Measurements from ENCODE around the gene TJP2. TPM values are rescaled to one million over a fixed set of nuclear protein-coding genes. Genes with fewer than 3 reads are reported as not detected.
"Not testable (repeated sequence)": the region's sequence is repeated elsewhere in the genome, so short reads cannot be mapped to it uniquely, and the experiment has no call there.

Gene TJP2
- total RNA-seq, 2 experiments from 2014 or later, result 21.4 to 24.5 TPM

GRCh38 chr9:69292078-69292477 is 118.0 kb downstream of the TJP2 start:
- Mint-ChIP-seq H3K27ac (no peak overlapping the region), H3K27me3 (peaks cover 4% of the 10 kb centered on the region), H3K9me3 (no peaks in the 10 kb centered on the region), H3K36me3 (ENCODE audit: low read depth) (no peaks in the 10 kb centered on the region), H3K4me1 (no peaks in the 10 kb centered on the region), H3K4me3 (no peak overlapping the region)
- no peak for DNase-seq
- ChIA-PET CTCF (interaction anchor here (0.6 kb wide), 1 partner anchor 167 kb away, joined by 4 read pairs; no protein-coding TSS in a partner anchor), POLR2A (no interaction called here)

DNA sequence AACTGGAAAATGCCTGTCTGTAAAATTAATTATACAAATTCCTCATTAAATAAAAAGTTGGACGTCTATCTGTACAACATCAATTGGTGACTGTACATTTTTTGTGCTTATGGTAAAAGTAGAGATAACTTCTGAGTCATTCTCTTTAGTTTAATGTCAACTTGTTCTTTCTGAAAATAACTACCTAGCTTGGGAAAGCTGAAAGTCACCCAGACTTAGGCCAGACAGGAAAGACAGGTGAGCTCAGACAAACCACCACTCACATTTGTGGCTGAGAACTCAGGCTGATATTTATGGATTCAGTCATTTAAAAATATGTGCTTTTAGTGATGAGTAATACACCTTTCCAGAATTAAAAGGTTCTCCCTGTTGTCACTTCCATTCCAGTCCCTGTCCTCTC is 119.1 kb downstream of the TJP2 start:
- no peak overlapping the region for H3K27ac Mint-ChIP-seq
- no peaks in the 10 kb centered on the region for H3K36me3 Mint-ChIP-seq (ENCODE audit: low read depth)
- ChIA-PET POLR2A (no interaction called here), CTCF (no interaction called here)
- H3K4me3 Mint-ChIP-seq, result no peak overlapping the region
- H3K4me1 Mint-ChIP-seq, result no peaks in the 10 kb centered on the region
- no peaks in the 10 kb centered on the region for H3K9me3 Mint-ChIP-seq
- peaks cover 3% of the 10 kb centered on the region for H3K27me3 Mint-ChIP-seq
- DNase-seq, result no peak

DNA sequence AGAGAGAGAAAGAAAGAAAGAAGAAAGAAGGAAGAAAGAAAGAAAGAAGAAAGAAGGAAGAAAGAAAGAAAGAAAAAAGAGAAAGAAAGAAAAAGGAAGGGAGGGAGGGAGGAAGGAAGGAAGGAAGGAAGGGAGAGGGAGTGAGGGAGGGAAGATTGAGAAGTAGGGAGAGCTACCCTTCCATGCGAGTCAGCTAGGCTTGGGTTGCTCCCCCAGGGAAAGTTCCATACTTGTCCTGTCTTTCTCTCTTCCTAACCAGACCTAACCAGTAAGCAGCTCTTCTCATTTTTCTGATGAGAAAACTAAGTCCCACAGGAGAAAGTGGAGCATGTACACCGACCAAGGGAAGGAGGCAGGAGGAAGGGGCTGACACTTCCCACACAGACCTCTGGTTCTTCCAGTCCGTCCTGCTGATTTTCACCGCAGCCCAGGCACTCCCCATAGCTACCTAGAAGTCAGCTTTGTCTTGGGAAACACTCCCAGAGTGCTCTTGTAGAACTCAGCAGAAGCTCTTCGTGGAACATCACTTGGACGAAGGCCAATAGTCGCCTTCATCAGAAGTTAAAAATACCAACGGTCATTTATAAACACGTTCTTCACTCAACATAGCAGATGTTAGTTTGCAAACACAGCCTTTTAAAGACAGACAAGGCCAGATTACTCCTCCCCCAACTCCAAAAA is 121.9 kb downstream of the TJP2 start:
- Mint-ChIP-seq H3K4me3 (no peak overlapping the region), H3K36me3 (ENCODE audit: low read depth) (no peaks in the 10 kb centered on the region), H3K4me1 (no peaks in the 10 kb centered on the region), H3K9me3 (no peaks in the 10 kb centered on the region), H3K27ac (no peak overlapping the region), H3K27me3 (peaks cover 3% of the 10 kb centered on the region)
- POLR2A ChIA-PET, result no interaction called here
- CTCF ChIA-PET, result interaction anchor here (0.7 kb wide), 1 partner anchor 1630 kb away, joined by 3 read pairs; no protein-coding TSS in a partner anchor
- no peak for DNase-seq

- DNase-seq, result no peak
- H3K27ac Mint-ChIP-seq, result no peak overlapping the region
- H3K27me3 Mint-ChIP-seq, result peaks cover 7% of the 10 kb centered on the region
- H3K4me1 Mint-ChIP-seq, result no peaks in the 10 kb centered on the region
- POLR2A ChIA-PET, result no interaction called here
- no peaks in the 10 kb centered on the region for H3K9me3 Mint-ChIP-seq
- no peaks in the 10 kb centered on the region for H3K36me3 Mint-ChIP-seq (ENCODE audit: low read depth)
- H3K4me3 Mint-ChIP-seq, result no peak overlapping the region
- CTCF ChIA-PET, result no interaction called here
Observed at GRCh38 chr9:69297300-69297980, 123.4 kb downstream of the TJP2 start.

DNA sequence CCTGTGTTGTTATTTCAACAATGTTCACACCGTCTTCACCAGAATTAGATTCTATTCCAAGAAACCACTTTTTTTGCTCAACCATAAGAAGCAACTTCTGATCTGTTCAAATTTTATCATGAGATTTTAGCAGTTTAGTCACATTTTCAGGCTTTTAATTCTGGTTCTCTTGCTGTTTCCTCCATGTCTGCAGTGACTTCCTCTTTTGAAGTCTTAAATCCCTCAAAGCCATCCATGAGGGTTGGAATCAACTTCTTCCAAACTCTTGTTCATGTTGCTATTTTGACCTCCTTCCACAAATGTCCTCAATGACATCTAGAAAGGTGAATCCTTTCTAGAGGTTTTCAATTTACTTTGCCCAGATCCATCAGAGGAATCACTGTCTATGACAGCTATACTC is 125.2 kb downstream of the TJP2 start:
- Mint-ChIP-seq H3K4me1 (no peaks in the 10 kb centered on the region), H3K27ac (no peak overlapping the region), H3K4me3 (no peak overlapping the region), H3K36me3 (ENCODE audit: low read depth) (no peaks in the 10 kb centered on the region), H3K27me3 (peaks cover 9% of the 10 kb centered on the region), H3K9me3 (no peaks in the 10 kb centered on the region)
- CTCF ChIA-PET, result interaction anchor here (0.7 kb wide), 1 partner anchor 33 kb away, joined by 7 read pairs; no protein-coding TSS in a partner anchor
- POLR2A ChIA-PET, result no interaction called here
- DNase-seq, result no peak

- no peaks in the 10 kb centered on the region for H3K9me3 Mint-ChIP-seq
- POLR2A ChIA-PET, result no interaction called here
- peaks cover 9% of the 10 kb centered on the region for H3K27me3 Mint-ChIP-seq
- H3K4me1 Mint-ChIP-seq, result no peaks in the 10 kb centered on the region
- no peaks in the 10 kb centered on the region for H3K36me3 Mint-ChIP-seq (ENCODE audit: low read depth)
- CTCF ChIA-PET, result no interaction called here
- no peak overlapping the region for H3K4me3 Mint-ChIP-seq
- no peak overlapping the region for H3K27ac Mint-ChIP-seq
- DNase-seq, result no peak
Observed at GRCh38 chr9:69299826-69300225, 125.7 kb downstream of the TJP2 start.

- CTCF ChIA-PET, result no interaction called here
- no peaks in the 10 kb centered on the region for H3K9me3 Mint-ChIP-seq
- H3K4me1 Mint-ChIP-seq, result no peaks in the 10 kb centered on the region
- peaks cover 13% of the 10 kb centered on the region for H3K27me3 Mint-ChIP-seq
- POLR2A ChIA-PET, result no interaction called here
- no peak for DNase-seq
- no peak overlapping the region for H3K4me3 Mint-ChIP-seq
- H3K27ac Mint-ChIP-seq, result no peak overlapping the region
- no peaks in the 10 kb centered on the region for H3K36me3 Mint-ChIP-seq (ENCODE audit: low read depth)
Observed at GRCh38 chr9:69303331-69303730, 129.3 kb downstream of the TJP2 start.

DNA sequence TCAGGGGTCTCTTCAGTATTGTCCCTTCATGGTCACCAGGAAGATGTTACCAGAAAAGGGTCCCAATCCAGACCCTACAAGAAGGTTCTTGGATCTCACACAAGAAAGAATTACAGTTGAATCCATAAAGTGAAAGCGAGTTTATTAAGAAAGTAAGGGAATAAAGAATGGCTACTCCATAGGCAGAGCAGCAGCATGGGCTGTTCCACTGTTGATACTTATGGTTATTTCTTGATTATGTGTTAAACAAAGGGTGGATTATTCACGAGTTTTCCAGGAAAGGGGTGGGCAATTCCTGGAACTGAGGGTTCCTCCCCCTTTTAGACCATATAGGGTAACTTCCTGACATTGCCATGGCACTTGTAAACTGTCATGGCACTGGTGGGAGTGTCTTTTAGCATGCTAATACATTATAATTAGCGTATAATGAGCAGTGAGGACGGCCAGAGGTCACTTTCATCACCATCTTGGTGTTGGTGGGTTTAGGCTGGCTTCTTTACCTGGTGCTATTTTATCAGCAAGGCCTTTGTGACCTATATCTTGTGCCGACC is 132.9 kb downstream of the TJP2 start:
- H3K36me3 Mint-ChIP-seq (ENCODE audit: low read depth); DNase-seq; H3K4me1 Mint-ChIP-seq; H3K27ac Mint-ChIP-seq; H3K9me3 Mint-ChIP-seq; POLR2A ChIA-PET; H3K4me3 Mint-ChIP-seq: not testable (repeated sequence)
- peaks cover 11% of the 10 kb centered on the region for H3K27me3 Mint-ChIP-seq
- CTCF ChIA-PET, result interaction anchor here (1.5 kb wide), 1 partner anchor 13 kb away, joined by 4 read pairs; no protein-coding TSS in a partner anchor

GRCh38 chr9:69307446-69308205 is 133.5 kb downstream of the TJP2 start:
- ChIA-PET CTCF (interaction anchor here (1.5 kb wide), 1 partner anchor 12 kb away, joined by 4 read pairs; no protein-coding TSS in a partner anchor), POLR2A (no interaction called here)
- H3K4me1 Mint-ChIP-seq, result no peaks in the 10 kb centered on the region
- H3K4me3 Mint-ChIP-seq, result no peak overlapping the region
- H3K27me3 Mint-ChIP-seq, result peaks cover 8% of the 10 kb centered on the region
- H3K9me3 Mint-ChIP-seq, result peaks cover 4% of the 10 kb centered on the region
- H3K27ac Mint-ChIP-seq, result no peak overlapping the region
- no peaks in the 10 kb centered on the region for H3K36me3 Mint-ChIP-seq (ENCODE audit: low read depth)
- no peak for DNase-seq

DNA sequence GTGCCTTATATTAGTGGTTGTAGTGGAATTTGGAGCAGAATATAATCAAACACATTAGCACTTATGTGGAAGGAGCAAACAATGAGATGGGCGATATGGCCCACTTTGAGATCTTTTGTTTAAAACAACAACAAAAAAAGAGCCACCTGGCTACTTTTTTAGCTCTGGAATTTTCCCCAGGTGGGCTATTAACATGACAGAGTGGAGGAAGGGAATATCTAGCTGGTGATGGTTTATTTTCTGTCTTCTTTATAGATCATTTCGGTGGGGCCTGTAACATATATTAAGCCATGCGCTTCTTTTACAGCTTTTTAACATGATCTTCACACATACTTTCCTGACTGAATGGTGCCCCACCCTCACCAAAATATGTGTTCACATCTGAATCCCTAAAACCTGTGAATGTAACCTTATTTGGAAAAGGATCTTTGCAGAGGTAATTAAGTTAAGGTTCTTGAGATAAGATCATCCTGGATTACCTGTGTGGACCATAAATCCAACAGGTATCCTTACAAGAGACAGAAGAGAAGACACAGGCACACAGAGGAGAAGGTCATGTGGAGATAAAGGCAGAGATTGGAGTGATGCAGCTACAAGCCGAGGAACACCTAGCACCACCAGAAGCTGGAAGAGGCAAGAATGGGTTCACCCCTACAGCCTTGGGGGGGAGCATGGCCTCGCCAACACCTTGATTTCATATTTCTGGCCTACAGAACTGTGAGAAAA is 134.3 kb downstream of the TJP2 start:
- no peaks in the 10 kb centered on the region for H3K36me3 Mint-ChIP-seq (ENCODE audit: low read depth)
- DNase-seq, result no peak
- ChIA-PET CTCF (interaction anchor here (1.5 kb wide), 1 partner anchor 11 kb away, joined by 4 read pairs; no protein-coding TSS in a partner anchor), POLR2A (no interaction called here)
- H3K27ac Mint-ChIP-seq, result no peak overlapping the region
- no peaks in the 10 kb centered on the region for H3K4me1 Mint-ChIP-seq
- peaks cover 5% of the 10 kb centered on the region for H3K9me3 Mint-ChIP-seq
- H3K4me3 Mint-ChIP-seq, result no peak overlapping the region
- peaks cover 8% of the 10 kb centered on the region for H3K27me3 Mint-ChIP-seq

DNA sequence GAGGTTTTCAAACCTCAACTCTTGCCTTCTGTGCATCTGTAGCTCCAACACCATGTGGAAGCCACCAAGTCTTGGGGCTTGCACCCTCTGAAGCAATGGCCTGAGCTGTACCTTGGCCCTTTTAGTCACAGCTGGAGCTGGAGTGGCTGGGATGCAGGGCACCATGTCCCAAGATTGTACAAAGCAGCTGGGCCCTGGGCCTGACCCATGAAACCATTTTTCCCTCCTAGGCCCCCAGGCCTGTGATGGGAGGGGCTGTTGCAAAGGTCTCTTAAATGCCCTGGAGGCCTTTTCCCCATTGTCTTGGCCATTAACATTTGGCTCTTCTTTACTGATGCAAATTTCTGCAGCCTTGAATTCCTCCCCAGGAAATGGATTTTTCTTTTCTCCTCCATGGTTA is 139.1 kb downstream of the TJP2 start:
- DNase-seq, result no peak
- Mint-ChIP-seq H3K27ac (no peak overlapping the region), H3K4me1 (no peaks in the 10 kb centered on the region), H3K9me3 (peaks cover 14% of the 10 kb centered on the region), H3K36me3 (ENCODE audit: low read depth) (no peaks in the 10 kb centered on the region), H3K4me3 (no peak overlapping the region), H3K27me3 (peaks cover 4% of the 10 kb centered on the region)
- CTCF ChIA-PET, result no interaction called here
- POLR2A ChIA-PET, result no interaction called here

DNA sequence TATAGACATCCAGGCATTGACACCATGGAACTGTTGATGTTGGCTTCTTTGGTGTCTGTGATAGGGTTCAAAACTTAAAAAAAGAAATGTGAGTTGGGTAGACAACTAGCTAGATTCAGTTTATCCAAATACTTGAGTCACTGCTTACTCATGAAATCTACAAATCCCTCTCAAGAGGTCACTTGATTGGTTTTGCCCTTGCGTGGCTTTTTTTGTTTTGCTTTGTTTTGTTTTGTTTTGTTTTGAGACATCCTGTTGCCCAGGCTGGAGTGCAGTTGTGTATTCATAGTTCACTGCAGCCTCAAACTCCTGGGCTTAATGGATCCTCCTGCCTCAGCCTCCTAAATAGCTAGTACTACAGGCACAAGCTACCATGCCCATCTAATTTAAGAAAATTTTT is 140.5 kb downstream of the TJP2 start:
- POLR2A ChIA-PET, result no interaction called here
- CTCF ChIA-PET, result no interaction called here
- Mint-ChIP-seq H3K4me3 (no peak overlapping the region), H3K9me3 (peaks cover 14% of the 10 kb centered on the region), H3K27me3 (peaks cover 9% of the 10 kb centered on the region), H3K36me3 (ENCODE audit: low read depth) (no peaks in the 10 kb centered on the region), H3K4me1 (no peaks in the 10 kb centered on the region), H3K27ac (no peak overlapping the region)
- DNase-seq, result no peak
